PC-3 (cell line): ENCODE data around the gene SF3B6. TPM values are rescaled to one million over a fixed set of nuclear protein-coding genes. Genes with fewer than 3 reads are reported as not detected.

Experiments used
- ATAC-seq: fragments of 200-7000 bp; cut with Tn5 transposase; 2 replicates; pipeline ENCODE4 v1.9.1; 2020; ENCODE audit warnings: mild to moderate bottlenecking, moderate library complexity
- BruUV-seq: library from RNA; stranded (reverse); fragments of 400-500 nt; replicated peaks from 2 replicates; lab custom pipeline; 2021; lab: Mats Ljungman, UMichigan
- CTCF ChIA-PET: fragments of 300-600 bp; sonication (Branson Sonifier 250); formaldehyde crosslinking; loops from one replicate; lab custom pipeline; 2022; ENCODE audit warnings: antibody characterized with exemption; lab: Charles Lee
- POLR2A ChIA-PET: fragments of 300-600 bp; sonication (Branson Sonifier 250); formaldehyde crosslinking; loops from one replicate; lab custom pipeline; 2022; ENCODE audit warnings: antibody characterized with exemption; ENCODE audit not compliant: unreplicated experiment; lab: Charles Lee
- DNase-seq: peaks from one replicate; pipeline ENCODE4 v3.0.0-alpha.2; 2015
- H2AFZ ChIP-seq: fragments of 300-600 bp; sonication (generic); 2 replicates; pipeline ENCODE4 v1.6.0; 2016; ENCODE audit warnings: antibody characterized with exemption, low read length
- H3F3A ChIP-seq: fragments of 300-600 bp; sonication (generic); one replicate; pipeline ENCODE4 v1.6.0; 2017; ENCODE audit warnings: antibody characterized with exemption, low read length, control low read depth, mild to moderate bottlenecking; ENCODE audit not compliant: unreplicated experiment
- H3K27ac ChIP-seq: fragments of 300-600 bp; sonication (generic); 2 replicates; pipeline ENCODE4 v1.5.1; 2016; ENCODE audit warnings: mild to moderate bottlenecking, low read length
- H3K27me3 ChIP-seq: fragments of 300-600 bp; sonication (generic); 2 replicates; pipeline ENCODE4 v1.6.1; 2016; ENCODE audit warnings: low read length, mixed read lengths
- H3K36me3 ChIP-seq: fragments of 300-600 bp; sonication (generic); 2 replicates; pipeline ENCODE4 v1.6.1; 2016; ENCODE audit warnings: low read depth, mixed run types, low read length, mixed read lengths
- H3K4me1 ChIP-seq: fragments of 300-600 bp; sonication (generic); 2 replicates; pipeline ENCODE4 v1.5.1; 2016; ENCODE audit warnings: low read length; ENCODE audit not compliant: insufficient read depth
- H3K4me2 ChIP-seq: fragments of 300-600 bp; sonication (generic); 2 replicates; pipeline ENCODE4 v1.6.0; 2016; ENCODE audit warnings: low read length
- H3K4me3 ChIP-seq: fragments of 300-600 bp; sonication (generic); 2 replicates; pipeline ENCODE4 v1.5.1; 2016; ENCODE audit warnings: mild to moderate bottlenecking, low read length, mixed read lengths
- H3K79me2 ChIP-seq: fragments of 300-600 bp; sonication (generic); 2 replicates; pipeline ENCODE4 v1.6.1; 2017; ENCODE audit warnings: low read length, mixed read lengths
- H3K9ac ChIP-seq: fragments of 300-600 bp; sonication (generic); 2 replicates; pipeline ENCODE4 v1.6.0; 2016; ENCODE audit warnings: mild to moderate bottlenecking, low read length
- H3K9me2 ChIP-seq: fragments of 300-600 bp; sonication (generic); replicated peaks from 2 replicates; pipeline ENCODE4 v1.6.1; 2016; ENCODE audit warnings: mixed run types, low read length, mixed read lengths
- H3K9me3 ChIP-seq: fragments of 300-600 bp; sonication (generic); 2 replicates; pipeline ENCODE4 v1.6.1; 2016; ENCODE audit warnings: low read length, mixed read lengths
- H4K20me1 ChIP-seq: fragments of 300-600 bp; sonication (generic); 2 replicates; pipeline ENCODE4 v1.6.1; 2016; ENCODE audit warnings: low read length, mixed read lengths
- EZH2 ChIP-seq: fragments of 300-600 bp; sonication (generic); IDR thresholded peaks from one replicate; pipeline ENCODE4 v1.6.1; 2017; ENCODE audit warnings: antibody characterized with exemption, mild to moderate bottlenecking, low read length; ENCODE audit not compliant: unreplicated experiment
- EZH2phosphoT487 ChIP-seq: fragments of 300-600 bp; sonication (generic); IDR thresholded peaks from 2 replicates; pipeline ENCODE4 v1.6.1; 2018; ENCODE audit warnings: mild to moderate bottlenecking, antibody characterized with exemption, low read length, borderline replicate concordance
- intact Hi-C: fragments of 100-400 bp; cut with micrococcal nuclease; formaldehyde crosslinking; loops from 2 replicates; pipeline ENCODE4 v1.9.0; 2023
- total RNA-seq: library from RNA; depleted of rRNA; stranded (reverse); fragments of >200 nt; gene quantifications from 2 replicates; pipeline ENCODE4 v1.2.3, GENCODE V29; 2014
- TF ChIP-seq, protein P1 (sequence below): fragments of 300-600 bp; sonication (generic); conservative IDR thresholded peaks from 2 replicates; pipeline ENCODE4 v1.5.1; 2017; ENCODE audit warnings: antibody characterized with exemption, low read depth, mild to moderate bottlenecking, low read length

Gene SF3B6
- total RNA-seq, 1 experiment from 2014 or later = 220 TPM

- H3K9me3 ChIP-seq = no peaks in the 10 kb centered on the region
- intact Hi-C loops = loop anchor here (1.0 to 2.0 kb wide), 7 partner anchors 7 to 299 kb away; partner anchors contain the start of genes ATAD2B, SF3B6 and UBXN2A
- BruUV-seq = TSS peak; percentile 45
- H3K27me3 ChIP-seq = no peaks in the 10 kb centered on the region
- no peaks in the 10 kb centered on the region for H3K9me2 ChIP-seq
- peaks cover 14% of the 10 kb centered on the region for H3K4me1 ChIP-seq
- POLR2A ChIA-PET = interaction anchor here (0.6 to 1.8 kb wide), 2 partner anchors 39 to 157 kb away, joined by 4 to 13 read pairs; partner anchors contain the start of genes ATAD2B, FAM228B and PFN4
- ATAC-seq (peak; percentile 64), DNase-seq (peak; percentile 65)
- CTCF ChIA-PET = interaction anchor here (0.5 to 2.1 kb wide), 8 partner anchors 55 to 891 kb away, joined by 3 to 24 read pairs (median 5); partner anchors contain the start of gene ATAD2B
- H4K20me1 ChIP-seq = no peaks in the 10 kb centered on the region
- peaks cover 5% of the 10 kb centered on the region for H3K36me3 ChIP-seq
- peak overlapping the region; percentile 56 for H3K9ac ChIP-seq
- H3K4me2 ChIP-seq = peak overlapping the region; percentile 78
- H2AFZ ChIP-seq = peak overlapping the region; percentile 86
- peak overlapping the region; percentile 36 for H3K27ac ChIP-seq
- peaks cover 10% of the 10 kb centered on the region; the same call in 1 of the 2 replicates for H3K79me2 ChIP-seq
- TF ChIP-seq EZH2 (no peak), EZH2phosphoT487 (no peak)
- TF ChIP-seq, protein P1, sequence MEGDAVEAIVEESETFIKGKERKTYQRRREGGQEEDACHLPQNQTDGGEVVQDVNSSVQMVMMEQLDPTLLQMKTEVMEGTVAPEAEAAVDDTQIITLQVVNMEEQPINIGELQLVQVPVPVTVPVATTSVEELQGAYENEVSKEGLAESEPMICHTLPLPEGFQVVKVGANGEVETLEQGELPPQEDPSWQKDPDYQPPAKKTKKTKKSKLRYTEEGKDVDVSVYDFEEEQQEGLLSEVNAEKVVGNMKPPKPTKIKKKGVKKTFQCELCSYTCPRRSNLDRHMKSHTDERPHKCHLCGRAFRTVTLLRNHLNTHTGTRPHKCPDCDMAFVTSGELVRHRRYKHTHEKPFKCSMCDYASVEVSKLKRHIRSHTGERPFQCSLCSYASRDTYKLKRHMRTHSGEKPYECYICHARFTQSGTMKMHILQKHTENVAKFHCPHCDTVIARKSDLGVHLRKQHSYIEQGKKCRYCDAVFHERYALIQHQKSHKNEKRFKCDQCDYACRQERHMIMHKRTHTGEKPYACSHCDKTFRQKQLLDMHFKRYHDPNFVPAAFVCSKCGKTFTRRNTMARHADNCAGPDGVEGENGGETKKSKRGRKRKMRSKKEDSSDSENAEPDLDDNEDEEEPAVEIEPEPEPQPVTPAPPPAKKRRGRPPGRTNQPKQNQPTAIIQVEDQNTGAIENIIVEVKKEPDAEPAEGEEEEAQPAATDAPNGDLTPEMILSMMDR = no peak
- peak overlapping the region; percentile 67 for H3K4me3 ChIP-seq
- no peaks in the 10 kb centered on the region for H3F3A ChIP-seq
Measured at GRCh38 chr2:24083567-24084385, 7.7 kb upstream of the SF3B6 start.

GRCh38 chr2:24082787-24083566 lies 6.9 kb upstream of the SF3B6 start:
- Histone ChIP-seq H3K9me2 (no peaks in the 10 kb centered on the region), H3K9ac (peak overlapping the region; percentile 56), H3K9me3 (no peaks in the 10 kb centered on the region), H3K4me1 (peaks cover 15% of the 10 kb centered on the region), H4K20me1 (no peaks in the 10 kb centered on the region), H3K4me3 (peak overlapping the region; percentile 67), H3K27ac (peak overlapping the region; percentile 36), H3K79me2 (peaks cover 10% of the 10 kb centered on the region; the same call in 1 of the 2 replicates), H3F3A (no peaks in the 10 kb centered on the region), H3K27me3 (no peaks in the 10 kb centered on the region), H3K4me2 (peak overlapping the region; percentile 78), H2AFZ (peak overlapping the region; percentile 86; the same call in 1 of the 2 replicates), H3K36me3 (peaks cover 5% of the 10 kb centered on the region)
- BruUV-seq = no TSS peak
- ATAC-seq (no peak), DNase-seq (no peak)
- no peak for TF ChIP-seq EZH2phosphoT487
- TF ChIP-seq EZH2 = no peak
- TF ChIP-seq, protein P1 = no peak
- POLR2A ChIA-PET = interaction anchor here (1.8 kb wide), 1 partner anchor 156 kb away, joined by 13 read pairs; the partner anchor contains the start of gene ATAD2B
- CTCF ChIA-PET = interaction anchor here (1.6 to 2.1 kb wide), 2 partner anchors 156 to 258 kb away, joined by 9 to 24 read pairs; partner anchors contain the start of gene ATAD2B
- intact Hi-C loops = no loop called here
